HG02885 (cell line): ENCODE results near the gene DIP2B.

Experiments used
- ATAC-seq: cut with Tn5 transposase; IDR thresholded peaks from one replicate; pipeline ENCODE4 v1.9.1; 2021; ENCODE audit warnings: mild to moderate bottlenecking; ENCODE audit not compliant: unreplicated experiment, poor library complexity

The DIP2B gene

DNA sequence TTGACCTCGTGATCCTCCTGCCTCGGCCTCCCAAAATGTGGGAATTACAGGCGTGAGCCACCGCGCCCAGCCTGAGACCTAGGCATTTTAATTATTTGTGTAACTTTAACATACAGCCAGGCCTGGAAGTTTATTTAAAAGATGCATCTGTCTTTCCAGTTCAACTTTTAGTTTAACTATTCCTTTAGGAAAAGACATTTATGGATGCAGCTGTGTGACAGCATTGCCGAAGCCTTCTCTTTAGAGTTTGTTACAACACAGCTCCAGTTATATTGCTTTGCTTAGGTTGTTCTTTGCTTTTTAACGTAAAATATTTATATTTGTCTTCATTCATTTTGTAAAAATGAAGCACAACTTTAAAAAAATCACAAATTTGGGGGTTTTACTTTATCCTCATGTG, 67.0 kb downstream of the DIP2B start:
- ATAC-seq = no peak

DNA sequence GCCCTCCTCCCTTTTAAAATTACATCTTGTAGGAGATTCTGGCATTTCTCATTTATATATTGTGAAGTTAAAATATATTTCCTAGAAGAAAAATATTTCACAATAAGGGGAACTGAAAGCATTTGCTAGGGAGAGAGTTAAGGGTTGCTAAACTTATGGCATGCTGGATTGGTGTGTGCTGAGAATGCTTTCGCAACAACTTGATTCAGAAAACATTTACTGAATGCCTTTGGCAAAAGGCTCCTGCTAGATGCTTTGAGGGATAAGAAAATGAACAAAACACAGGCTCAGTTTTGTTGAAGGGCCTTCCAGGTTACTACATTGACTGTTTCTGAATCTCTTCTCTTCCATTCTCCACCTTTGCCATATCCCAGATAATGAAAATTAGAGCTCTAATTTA, 67.5 kb downstream of the DIP2B start:
- ATAC-seq = no peak

DNA sequence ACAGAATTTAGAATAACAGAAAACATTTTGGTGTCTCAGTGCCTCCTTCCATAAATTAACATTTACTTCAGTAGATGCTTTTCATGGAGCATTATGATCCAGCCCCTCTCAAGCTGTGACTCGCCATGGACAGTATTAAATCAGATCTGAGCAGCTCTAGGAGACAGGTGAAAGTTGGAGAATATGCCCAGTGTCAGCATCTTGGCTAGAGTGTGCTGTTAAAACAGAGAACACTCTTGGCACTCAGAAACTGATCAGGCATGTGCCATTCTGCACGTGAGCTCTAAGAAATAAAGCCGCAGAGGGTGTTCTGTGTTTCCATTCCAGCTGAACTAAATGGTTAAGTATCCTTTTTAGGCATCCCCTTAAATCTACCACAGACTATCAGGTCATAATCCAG, 68.0 kb downstream of the DIP2B start:
- no peak for ATAC-seq

- ATAC-seq = no peak
Measured at GRCh38 chr12:50573271-50573670, 68.5 kb downstream of the DIP2B start.

DNA sequence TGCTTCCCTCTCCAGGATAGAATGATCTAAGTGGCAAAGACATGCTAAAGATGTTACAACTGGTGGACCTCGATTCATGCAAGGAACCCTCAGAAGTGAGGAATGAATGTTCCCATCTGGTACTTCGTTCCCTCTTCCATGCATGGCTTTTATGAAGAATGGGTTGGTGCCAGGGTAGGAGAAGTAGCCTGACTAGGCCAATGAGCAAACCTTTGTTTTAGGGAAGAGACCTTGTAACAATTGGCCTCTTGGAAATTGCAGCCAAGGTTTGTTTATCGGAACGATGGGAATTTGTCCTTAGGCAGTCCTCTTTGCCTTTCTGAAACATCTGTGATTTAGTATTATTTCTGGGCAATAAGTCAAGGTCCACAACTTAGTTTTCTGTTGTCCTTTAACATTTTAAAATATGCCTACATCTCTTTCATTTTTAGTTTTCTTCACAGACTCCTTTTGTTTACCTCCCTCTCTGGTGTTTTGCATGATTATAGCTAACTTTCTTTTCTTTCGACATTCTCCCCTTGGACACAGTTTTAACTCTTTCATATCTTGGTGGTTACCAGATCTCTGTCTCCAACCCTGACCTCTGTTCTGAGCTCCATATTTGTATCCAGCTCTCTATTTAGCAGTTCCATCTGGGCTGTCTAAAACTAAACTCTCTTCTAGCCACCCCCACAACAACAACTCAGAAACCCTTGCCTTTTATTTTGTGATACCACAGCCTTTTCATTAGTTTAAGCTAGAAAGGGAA, 70.0 kb downstream of the DIP2B start:
- no peak for ATAC-seq

- ATAC-seq = no peak
Measured at GRCh38 chr12:50579757-50580267, 75.0 kb downstream of the DIP2B start.

GRCh38 chr12:50580436-50580835, 75.7 kb downstream of the DIP2B start:
- no peak for ATAC-seq

DNA sequence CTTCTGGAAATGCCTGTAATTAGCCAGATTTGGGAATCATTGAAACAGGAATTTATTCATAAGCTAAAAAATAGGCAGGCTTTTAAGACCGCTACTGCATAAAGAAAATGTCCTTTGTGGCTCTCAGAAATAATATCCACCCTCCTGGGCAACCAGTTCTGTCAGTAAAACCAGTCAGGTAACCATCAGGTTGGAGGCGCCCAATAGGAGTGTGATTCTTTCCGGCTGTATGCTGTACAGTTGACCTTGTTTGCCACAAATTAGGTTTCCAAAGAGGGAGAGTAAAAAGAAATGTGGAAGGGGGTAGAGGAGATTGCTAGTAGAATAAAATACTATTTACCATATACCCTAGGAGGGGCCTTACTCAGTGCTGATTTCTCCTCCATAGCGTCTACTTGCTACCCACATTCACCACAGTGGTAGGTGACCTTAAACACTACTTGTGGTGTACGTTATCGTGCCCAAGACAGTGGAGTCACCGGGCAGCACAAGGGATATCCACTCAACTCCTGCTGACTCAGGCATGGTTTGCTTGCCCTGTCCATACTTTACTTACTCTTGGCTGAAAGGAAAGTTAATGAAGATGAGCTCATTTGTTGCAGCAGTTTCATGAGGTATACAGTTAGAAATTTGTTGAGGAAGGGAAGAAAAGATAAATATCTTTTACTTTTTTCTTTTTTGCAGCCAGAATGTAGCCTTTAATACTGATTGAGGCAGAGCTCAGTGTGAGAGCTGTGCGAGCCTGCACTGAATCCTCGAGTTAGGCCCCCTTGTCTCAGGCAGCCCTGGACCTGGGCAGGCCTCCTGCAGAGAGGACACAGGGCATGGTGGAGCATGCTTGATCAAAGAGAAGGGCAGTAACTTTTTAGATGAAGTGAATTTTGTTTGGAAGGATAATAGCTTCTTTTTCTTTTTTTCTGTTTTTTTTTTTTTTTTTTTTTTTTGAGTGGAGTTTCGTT, 76.7 kb downstream of the DIP2B start:
- no peak for ATAC-seq

GRCh38 chr12:50584135-50584534, 79.3 kb downstream of the DIP2B start:
- ATAC-seq = no peak

DNA sequence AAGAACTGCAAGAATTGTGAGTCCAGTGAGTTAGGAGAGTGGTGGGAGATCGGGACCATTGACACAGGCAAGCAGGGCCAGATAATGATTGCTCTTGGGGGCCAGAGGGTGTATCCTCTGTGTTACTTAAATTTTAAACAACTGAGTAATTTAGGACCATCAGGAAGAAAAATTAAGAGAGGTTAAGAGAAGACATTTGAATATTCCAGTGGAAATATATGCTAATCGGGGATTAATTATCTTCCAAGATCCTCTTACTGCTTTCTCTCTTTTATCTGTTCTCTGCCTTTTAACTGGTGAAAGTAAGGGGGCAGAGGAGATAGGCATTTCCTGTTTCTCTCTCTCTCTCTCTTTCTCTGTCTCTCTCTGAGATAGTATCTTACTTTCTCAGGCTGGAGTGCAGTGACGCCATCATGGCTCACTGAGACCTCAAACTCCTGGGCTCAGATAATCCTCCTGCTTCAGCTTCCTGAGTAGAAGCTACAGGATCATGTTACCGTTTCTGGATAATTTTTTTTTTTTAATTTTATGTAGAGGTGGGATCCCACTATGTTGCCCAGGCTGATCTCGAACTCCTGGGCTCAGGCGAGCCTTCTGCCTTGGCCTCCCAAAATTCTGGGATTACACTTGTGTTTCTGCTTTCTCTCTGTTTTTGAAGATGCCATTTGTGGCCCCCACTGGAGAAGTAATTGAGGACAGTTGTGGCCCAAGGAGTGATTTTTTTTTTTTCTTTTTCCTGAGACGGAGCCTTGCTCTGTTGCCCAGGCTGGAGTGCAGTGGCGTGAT, 85.1 kb downstream of the DIP2B start:
- no peak for ATAC-seq

GRCh38 chr12:50590869-50591268, 86.1 kb downstream of the DIP2B start:
- ATAC-seq = no peak

DNA sequence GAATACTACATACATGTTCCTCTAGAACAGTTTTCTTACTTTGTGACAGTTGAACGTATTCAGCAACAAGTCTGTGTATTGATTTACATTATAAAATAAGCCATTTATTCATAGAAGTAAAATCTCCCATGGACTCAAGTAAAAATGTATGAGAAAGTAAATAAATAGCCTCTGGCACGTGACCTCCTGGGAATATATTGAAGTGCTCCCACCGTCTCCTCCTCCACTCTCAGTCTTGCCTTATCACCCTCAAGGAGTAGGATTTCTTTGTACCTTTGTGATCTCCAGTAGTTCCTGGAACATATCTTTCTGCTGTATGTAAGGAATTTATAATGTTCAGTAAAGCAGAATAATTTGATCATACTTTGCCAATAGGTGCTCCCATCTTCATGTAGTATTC, 90.9 kb downstream of the DIP2B start:
- ATAC-seq = no peak

GRCh38 chr12:50597200-50598195, 92.7 kb downstream of the DIP2B start:
- peak; percentile 88 for ATAC-seq

GRCh38 chr12:50598321-50598862, 93.6 kb downstream of the DIP2B start:
- no peak for ATAC-seq

DNA sequence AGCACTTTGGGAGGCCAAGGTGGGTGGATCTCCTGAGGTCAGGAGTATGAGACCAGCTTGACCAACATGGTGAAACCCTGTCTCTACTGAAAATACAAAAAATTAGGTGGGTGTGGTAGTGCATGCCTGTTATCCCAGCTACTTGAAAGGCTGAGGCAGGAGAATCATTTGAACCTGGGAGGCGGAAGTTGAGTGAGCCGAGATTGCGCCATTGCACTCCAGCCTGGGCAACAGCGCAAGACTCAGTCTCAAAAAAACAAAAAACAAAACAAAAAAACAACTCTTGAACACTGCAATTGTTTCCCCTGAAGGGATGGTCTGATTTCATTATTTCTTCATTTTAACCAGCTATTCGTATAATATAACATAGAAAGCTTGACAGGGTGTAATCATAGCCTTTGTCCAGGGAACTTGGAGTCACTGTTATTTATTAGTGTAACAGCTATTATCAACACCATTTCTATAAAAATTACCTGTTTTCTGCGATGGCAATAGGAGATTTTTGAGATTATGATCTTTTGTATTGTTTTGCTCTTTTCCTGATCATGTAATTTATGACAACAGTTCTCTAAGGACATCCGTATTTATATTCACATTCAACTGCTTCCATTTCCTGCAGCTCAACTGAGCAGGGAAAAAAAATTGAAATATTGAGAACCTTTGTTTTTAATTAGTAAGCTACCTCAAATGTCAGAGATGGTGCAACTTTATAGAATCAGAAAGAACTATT, 94.7 kb downstream of the DIP2B start:
- ATAC-seq = no peak

GRCh38 chr12:50600364-50600763, 95.6 kb downstream of the DIP2B start:
- ATAC-seq = no peak

DNA sequence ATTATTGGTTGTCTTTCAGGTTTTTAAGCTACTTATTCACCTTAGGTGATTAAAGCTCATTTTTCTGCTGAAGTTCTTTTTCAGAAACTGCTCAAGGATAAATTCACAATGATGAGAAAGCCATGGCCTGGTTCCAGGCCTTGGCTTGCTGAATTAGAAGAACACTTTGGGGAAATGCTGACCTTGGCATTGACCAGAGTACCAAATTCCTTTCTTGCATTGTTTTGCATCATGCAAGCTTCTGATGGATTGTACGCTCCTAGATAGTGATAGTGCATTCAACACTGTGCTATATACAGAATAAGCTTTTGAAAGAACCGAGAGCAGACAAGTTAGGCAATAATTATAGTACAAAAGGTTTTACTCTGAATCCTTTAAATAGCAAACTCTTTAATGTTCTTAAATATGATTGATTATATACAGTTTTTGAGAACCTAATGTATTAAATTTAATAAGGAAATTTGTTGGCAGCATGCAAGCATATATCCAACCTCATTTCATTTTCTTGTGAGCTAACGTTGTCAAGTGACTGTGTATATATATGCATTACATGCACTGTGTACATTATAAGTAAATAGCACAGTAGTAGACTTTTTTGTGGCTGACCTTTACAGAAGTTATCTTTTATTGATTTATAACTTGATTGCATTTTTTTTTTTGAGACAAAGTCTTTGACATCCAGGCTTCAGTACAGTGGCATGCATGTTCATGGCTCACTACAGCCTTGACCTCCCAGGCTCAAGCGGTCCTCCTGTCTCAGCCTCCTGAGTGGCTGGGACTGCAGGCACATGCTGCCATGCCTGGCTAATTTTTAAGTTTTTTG, 99.2 kb downstream of the DIP2B start:
- no peak for ATAC-seq

GRCh38 chr12:50604640-50604920, 99.8 kb downstream of the DIP2B start:
- ATAC-seq = no peak
